Keratinocyte (primary cell): ENCODE results near the gene TCP11L1.

ENCODE experiments used
- EZH2 ChIP-seq: IDR thresholded peaks from one replicate; pipeline ENCODE4 v1.6.1; 2012; ENCODE audit warnings: inconsistent platforms, mild to moderate bottlenecking, low read length, moderate library complexity
- TF ChIP-seq, protein P1 (sequence below), 3 experiments: IDR thresholded peaks in 1 of 3; conservative IDR thresholded peaks in 1 of 3; optimal IDR thresholded peaks in 1 of 3; 2 replicates in 2 of 3; 3 replicates in 1 of 3; pipeline versions ENCODE3 to v1.5.1; 2011; ENCODE audit warnings: low read length in 3 of 3, mild to moderate bottlenecking in 3 of 3, moderate library complexity in 2 of 3, control low read depth in 1 of 3, inconsistent platforms in 1 of 3; ENCODE audit not compliant: insufficient read depth in 2 of 3; ENCODE audit errors: extremely low read depth in 1 of 3

GRCh38 chr11:33040862-33041453 is 1.6 kb downstream of the TCP11L1 start:
- TF ChIP-seq, protein P1, sequence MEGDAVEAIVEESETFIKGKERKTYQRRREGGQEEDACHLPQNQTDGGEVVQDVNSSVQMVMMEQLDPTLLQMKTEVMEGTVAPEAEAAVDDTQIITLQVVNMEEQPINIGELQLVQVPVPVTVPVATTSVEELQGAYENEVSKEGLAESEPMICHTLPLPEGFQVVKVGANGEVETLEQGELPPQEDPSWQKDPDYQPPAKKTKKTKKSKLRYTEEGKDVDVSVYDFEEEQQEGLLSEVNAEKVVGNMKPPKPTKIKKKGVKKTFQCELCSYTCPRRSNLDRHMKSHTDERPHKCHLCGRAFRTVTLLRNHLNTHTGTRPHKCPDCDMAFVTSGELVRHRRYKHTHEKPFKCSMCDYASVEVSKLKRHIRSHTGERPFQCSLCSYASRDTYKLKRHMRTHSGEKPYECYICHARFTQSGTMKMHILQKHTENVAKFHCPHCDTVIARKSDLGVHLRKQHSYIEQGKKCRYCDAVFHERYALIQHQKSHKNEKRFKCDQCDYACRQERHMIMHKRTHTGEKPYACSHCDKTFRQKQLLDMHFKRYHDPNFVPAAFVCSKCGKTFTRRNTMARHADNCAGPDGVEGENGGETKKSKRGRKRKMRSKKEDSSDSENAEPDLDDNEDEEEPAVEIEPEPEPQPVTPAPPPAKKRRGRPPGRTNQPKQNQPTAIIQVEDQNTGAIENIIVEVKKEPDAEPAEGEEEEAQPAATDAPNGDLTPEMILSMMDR (optimal IDR thresholded peaks at IDR 0.05 in 1 of 3, IDR thresholded peaks at IDR 0.05 in 1 of 3, conservative IDR thresholded peaks at IDR 0.05 in 1 of 3; ENCODE audit: extremely low read depth in 1 of 3, insufficient read depth in 2 of 3, low read length in 3 of 3) = no peak
- no peak for TF ChIP-seq EZH2
